HG03280 (cell line): ENCODE data around the gene ADAMTSL3.
A peak's percentile ranks its signal among the peaks of the same experiment; 100 is the strongest.
"Not testable (repeated sequence)": the region's sequence is repeated elsewhere in the genome, so short reads cannot be mapped to it uniquely, and the experiment has no call there.

Experiments
- ATAC-seq: cut with Tn5 transposase; IDR thresholded peaks from one replicate; pipeline ENCODE4 v1.9.1; 2021; ENCODE audit warnings: mild to moderate bottlenecking, moderate library complexity; ENCODE audit not compliant: unreplicated experiment

ADAMTSL3 gene

GRCh38 chr15:84079885-84080777 lies 426.2 kb downstream of the ADAMTSL3 start:
- ATAC-seq, result peak; percentile 98

GRCh38 chr15:84080778-84081084 lies 426.8 kb downstream of the ADAMTSL3 start:
- ATAC-seq, result not testable (repeated sequence)

- ATAC-seq, result no peak
These were observed 427.7 kb downstream of the ADAMTSL3 start for GRCh38 chr15:84081391-84082168.

- no peak for ATAC-seq
These were observed 428.8 kb downstream of the ADAMTSL3 start for GRCh38 chr15:84082739-84083138.

- ATAC-seq, result not testable (repeated sequence)
These were observed 432.1 kb downstream of the ADAMTSL3 start for GRCh38 chr15:84086071-84086470.
